Stromal cell of bone marrow (primary cell): ENCODE results near the gene LY86.
A peak's percentile ranks its signal among the peaks of the same experiment; 100 is the strongest.

Source experiments
- DNase-seq: peaks from one replicate; pipeline ENCODE4 v3.0.0-alpha.2; 2012; ENCODE audit warnings: low read depth

Gene LY86

DNA sequence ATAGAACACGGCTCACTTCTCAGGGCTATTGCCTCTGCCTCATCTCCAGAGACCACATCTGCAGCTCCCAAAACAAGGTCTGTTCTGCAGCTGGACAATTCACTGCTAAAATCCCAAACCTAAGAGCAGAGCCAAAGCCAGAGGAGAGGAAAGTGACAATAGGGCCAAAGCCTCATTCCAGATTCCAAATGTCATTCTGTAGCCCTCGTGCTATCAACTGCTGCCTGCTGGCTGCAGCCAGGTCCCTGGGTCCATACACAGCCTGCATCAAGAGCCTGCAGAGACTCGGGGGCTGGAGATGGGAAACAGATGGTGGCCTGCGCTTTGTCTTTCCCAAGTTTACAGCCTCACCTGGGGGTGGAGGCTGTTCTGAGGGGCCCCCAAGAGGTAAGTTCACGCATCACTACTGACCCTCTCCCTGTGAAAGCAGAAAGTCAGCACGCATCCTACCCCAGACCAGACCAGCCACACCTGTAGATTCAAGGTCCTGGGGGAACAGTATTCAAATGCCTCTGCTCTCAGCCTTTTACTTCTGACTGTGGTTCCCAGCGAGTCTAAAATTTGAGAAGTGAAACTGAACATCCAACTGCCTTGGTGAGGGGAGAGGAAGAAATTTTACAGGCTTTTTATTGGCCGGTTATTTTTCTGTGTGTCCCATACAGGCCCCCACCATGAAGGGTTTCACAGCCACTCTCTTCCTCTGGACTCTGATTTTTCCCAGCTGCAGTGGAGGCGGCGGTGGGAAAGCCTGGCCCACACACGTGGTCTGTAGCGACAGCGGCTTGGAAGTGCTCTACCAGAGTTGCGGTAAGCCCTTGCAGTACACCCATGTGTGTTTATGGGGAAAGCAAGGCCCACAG lies at the start of gene LY86:
LY86 (plus strand) TSS at position 657 of the 860 bp plus-strand sequence; CDS start at position 672, 15 bp downstream.
- DNase-seq: no peak

DNA sequence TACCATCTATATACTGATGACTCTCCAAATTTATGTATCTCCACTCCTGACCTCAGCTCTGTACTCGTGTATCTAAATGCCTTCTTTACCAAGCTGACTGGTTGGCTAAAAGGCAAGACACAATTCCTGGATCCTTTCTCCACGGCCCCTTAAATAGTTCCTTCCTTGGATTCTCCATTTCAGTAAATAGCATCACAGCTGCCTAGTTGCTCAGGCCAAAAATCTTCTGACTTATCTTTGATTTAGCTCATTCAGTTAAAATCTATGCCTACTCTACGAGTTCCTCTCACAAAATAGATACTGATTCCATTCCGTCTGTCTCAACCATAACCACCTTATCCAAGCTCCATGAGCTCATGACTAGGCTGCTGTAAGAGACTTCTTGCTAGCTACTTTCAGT lies 49.5 kb upstream of the LY86 start:
- DNase-seq: no peak

DNA sequence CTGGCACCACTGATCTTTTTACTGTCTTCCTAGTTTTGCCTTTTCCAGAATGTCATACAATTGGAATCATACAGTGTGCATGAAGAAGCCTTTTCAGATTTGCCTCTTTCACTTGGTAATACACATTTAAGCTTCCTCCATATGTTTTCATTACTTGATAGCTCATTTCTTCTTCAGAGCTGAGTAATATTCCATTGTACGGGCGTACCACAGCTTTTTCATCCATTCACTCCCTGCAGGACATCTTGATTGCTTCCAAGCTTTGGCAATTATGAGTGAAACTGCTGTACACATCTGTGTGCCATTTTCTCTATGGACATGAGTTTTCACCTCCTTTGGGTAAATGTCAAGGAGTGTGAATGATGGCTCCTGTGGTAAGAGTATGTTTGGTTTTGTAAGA lies 46.2 kb upstream of the LY86 start:
- DNase-seq: no peak

DNA sequence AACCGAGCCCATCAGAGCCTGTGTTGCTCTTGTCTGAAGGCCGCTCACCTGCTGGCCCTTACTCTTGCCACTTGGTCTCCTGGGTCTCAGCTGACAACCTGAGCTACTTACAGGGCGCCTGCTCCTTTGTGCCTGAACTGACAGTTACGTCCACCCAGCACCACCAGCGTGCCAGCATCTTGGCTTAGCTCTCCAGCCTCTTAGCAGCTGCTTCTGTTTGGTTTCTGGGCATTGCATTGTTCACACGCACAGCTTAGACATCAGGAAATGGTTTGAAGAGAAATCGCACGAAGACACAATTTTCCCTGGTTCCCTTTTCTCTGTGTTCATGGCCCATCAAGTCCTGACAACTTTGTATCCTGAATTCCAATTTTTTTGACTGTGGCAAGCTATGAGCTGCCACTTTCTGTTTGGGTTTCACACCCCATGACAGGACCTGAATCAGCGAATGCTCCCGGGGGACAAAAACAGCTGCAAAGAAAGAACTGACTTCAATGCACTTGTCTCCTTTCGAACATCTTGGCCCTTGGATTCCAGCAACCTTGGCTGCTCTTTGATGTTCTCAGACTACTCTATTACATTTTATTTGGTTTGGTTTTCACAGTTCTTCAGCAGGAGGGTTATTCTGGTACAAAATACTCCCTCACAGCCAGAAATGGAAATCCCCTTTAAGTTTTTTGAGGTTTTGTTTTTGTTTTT lies 45.2 kb upstream of the LY86 start:
- no peak for DNase-seq

DNA sequence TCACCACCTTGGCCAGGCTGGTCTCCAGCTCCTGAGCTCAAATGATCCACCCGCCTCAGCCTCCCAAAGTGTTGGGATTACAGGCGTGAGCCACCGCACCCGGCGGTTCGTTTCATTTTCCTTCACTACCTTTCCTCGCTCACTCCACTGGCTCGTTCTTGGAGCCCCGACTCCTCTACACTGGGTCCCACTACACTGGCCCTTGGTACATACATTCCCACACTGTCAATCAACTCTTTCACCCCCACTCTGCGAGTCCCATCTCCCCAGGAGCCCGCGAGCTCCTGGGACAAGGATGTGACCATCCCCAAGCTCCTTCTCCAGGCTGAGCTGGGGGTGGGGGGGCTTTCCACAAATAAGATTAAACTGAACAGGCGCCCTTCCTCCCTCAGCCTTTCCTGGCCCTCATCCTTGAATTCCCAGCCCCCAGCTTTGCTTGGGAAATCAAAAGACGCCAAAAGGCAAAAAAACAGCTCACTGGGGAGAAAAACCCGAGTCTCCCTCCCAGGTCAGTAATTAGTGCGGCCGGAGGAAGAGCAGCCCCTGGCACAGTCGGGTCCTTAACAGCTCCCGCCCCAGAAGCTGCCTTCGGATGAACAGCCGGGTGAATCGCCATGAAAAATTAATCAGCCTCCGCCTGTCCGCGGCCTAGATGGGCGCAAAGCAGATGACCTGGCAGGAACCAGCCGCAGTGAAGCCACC lies 42.8 kb upstream of the LY86 start:
- DNase-seq: no peak

DNA sequence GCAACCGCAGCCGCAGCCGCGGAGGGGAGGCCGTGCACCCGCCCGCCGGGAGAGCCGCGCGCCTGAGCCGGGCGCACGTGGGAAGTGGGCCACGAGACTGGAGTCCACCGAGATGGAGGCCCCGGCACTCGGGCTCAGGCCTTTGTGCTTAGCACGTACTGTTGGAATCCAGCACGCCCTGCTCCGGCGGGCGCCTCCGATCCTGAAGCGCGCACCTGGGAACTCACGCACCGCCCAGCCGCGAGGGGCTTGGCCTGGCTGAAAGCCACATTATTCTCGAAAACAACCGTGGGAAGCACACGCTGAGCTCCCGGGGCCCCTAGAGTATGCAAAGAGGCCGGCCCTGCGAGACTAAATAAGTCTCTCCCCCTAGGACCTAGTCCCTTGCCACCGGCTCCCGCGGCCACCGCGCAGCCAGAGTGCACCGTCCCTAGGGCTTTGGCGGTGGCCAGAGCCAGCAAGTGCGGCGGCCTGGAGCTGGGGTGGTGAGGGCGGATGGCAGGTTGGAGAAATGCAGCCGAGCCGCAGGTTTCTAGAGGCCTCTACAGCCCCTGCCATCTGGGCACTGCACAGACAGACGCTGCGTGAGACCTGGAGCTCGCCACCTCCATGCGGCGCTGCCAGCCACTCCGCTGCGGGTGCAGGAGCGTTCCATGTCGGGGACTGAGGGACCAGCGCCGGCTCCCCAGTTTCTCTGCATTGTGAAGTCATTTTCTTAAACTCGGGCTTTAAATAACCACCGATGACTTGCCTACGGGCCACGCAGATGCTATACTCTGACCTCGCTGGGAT lies 42.0 kb upstream of the LY86 start:
- DNase-seq: no peak

DNA sequence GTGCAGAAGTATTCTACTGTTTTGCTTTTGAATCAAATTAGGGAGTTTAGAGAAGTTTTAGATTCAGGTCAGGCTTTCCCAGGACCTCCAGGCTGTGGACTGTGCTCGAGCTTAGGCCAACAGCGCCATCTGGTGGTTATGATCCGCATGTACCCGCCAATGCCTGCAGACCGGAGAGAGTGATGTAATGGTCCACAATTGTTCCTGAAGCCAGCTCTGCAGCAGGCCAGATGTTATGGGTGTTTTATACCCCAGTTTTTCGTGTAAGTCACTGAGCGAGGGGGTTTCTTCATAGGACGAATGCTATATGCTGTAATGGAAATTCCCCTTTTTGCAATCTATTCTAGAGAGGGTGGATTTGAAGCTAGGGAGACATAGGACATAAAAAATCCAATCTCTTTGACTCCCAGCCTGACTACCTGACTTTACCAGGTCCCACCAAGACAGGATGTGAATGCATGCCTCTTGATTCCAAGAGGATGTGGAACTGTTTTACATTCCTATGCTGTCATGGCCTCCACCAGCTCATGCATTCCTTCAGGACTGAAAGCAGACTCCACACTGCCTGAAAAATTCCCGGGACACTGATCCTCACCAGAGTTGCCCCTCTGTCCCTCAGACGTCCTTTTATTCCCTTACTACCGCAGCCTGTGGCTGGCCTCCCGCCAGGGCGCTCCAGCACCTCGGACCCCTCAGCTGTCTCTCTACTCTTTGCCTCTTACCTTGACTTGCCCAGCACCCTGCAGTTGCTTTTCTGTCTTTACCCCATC lies 41.2 kb upstream of the LY86 start:
- DNase-seq: peak; percentile 68

DNA sequence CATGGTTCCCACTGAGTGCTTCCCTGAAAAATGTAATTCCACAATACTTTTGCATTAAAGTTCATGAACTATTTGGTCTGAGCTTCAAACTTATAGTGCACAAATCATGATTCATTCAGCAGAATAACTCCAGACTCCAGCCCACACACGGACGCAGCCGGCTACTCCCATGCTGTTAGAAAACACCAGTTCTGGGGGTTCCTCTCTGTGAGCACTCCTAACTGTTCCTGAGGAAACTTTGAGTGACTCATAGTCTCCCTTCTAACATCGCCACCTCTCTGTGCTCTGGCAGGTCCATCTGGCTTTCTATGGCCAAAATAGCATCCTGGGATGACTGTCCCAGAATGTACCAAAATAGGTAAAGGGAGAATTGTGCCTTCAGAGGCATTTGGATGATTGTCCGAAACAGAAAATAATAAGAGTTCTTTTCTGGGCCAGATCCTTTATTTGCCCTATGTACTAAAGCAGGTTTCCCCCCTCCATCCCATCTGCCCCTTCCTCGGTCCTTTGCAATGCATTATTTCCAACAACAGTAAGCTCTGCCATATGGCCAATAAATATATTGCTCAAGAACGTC lies 32.3 kb upstream of the LY86 start:
- no peak for DNase-seq

DNA sequence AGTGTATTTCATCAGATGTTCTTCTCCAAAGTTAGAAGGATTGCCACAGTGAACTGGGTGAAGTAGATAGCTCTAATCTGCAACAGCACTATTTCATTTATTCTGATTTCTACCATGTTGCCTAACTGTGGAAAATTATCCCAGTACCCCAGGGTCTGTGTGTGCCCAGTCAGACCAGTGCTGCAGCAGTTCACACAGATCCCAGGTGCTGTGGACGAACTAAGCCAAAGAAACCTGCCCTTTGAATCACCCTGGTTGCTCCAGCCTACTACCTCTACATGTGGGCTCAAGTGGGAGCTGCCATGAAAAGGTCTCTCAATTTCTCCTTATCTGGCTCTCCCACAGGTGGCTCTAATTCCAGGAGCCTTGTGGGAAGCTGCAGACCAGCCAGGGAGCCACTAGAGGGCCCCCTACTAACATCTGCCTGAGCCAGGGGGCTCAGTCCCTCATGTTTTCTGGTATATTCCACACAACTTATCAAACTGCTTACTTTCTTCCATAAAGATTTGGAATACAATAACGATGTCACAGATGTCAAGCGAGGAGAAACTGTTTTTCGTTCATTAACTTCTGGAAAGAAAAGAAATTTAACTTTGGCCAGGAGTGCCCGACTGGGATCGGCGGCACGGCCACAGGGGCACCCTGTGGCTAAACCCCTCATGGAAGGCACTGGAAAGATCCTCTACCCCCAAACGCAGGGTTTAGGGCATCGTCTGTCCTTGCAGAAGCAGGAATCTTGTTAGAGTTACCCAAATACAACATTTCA lies 31.6 kb upstream of the LY86 start:
- DNase-seq: no peak

DNA sequence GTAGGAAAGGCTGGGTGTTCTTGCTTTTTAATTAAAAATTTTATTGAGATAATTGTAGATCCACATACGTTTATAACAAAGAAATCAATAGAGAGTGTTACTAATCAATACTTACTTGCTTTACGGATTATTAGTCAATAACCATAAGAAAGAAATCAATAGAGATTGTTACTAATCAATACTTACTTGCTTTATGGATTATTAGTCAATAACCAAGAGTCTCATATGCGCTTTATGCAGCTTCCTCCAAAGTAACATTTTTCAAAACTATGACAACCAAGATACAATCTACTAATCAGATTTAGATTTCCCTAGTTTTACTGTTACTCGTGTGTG lies 31.0 kb upstream of the LY86 start:
- DNase-seq: no peak

DNA sequence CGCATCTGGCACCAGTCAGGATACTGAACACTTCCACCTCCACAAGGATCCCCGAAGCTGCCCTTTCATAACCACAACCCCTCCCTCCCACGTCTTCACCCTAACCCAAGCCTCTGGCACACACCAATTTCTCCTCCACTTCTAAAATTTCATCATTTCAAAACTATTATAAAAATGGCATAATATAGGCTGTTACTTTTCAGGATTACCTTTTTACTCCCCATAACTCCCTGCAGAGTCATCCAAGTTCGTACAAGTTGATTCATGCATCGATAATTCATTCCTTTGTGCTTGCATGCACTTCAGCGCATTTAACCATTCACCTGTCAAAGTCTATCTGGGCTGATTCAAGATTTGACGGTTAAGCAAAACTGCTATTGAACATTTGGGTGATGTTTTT lies 30.6 kb upstream of the LY86 start:
- no peak for DNase-seq

DNA sequence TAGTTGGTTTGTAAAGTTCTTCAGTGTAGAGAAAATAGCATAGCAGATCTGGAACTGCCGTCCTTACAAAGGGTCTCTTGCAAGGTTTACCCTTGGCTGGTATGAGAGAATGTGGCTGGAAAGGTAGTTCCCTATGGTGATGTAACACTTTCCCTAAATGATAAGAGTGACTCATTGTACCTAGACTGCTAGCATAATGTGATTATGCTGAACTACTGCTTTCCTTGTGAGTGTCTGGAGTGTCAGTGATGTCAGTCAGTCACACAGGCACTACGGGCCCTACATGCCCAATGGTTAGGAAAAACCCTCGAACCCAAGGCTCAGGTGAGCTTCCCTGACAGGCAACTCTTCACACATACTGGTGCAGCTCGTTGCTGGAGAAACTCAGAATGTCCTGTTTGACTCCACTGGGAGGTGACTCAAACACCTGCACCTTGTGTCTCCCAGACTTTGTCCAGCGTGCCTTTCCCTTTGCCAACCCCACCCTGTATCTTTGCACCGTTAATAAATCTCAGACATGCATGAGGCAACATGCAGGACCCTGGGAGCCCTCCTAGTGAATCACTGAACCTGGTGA lies 28.4 kb upstream of the LY86 start:
- no peak for DNase-seq

DNA sequence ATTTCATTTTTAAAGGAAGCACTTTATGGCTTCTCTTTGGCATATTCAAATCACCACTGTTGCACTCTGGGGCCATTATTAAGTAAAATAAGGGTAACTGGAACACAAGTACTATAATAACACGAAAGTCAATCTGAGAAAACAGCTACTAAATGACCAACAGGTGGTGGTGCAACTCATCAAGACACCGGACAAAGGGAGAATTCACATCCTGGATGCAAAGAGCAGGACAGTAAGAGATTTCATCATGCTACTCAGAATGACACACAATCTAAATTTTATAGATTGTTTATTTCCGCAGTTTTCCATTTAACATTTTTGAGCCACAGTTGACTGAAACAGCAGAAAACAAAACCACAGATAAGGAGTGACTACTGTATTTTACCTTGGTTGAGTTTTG lies 27.6 kb upstream of the LY86 start:
- DNase-seq: no peak

DNA sequence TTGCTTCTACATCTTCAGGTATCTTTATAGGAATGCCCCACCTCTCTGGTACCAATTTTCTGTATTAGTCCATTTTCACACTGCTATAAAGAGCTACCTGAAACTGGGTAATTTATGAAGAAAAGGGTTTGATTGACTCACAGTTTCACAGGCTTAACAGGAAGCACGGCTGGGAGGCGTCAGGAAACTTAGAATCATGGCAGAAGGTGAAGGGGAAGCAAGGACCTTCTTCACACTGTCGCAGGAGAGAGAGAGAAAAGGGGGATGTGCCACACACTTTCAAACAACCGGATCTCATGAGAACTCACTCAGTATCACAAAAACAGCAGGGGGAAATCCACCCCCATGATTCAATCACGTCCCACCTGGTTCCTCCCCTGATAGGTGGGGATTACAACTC lies 24.4 kb upstream of the LY86 start:
- DNase-seq: no peak

DNA sequence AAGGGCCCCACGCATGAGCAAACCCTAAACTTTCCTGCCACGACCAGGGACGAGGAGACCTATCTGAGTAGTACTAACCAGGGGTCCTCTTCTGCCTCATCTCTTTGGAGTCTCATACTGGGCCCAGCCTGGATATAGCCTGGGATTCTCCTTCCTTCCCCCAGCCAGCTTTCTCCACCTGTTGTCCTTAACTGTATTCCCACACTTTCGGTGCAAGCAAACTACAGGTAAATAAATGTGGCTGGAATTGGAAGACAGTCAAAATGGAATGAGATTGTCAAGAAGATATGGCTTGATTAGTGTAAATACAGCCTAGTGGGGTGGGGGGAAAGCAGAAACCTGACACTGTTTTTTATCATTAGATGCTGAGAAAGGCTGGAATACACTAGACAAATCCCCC lies 23.5 kb upstream of the LY86 start:
- no peak for DNase-seq

DNA sequence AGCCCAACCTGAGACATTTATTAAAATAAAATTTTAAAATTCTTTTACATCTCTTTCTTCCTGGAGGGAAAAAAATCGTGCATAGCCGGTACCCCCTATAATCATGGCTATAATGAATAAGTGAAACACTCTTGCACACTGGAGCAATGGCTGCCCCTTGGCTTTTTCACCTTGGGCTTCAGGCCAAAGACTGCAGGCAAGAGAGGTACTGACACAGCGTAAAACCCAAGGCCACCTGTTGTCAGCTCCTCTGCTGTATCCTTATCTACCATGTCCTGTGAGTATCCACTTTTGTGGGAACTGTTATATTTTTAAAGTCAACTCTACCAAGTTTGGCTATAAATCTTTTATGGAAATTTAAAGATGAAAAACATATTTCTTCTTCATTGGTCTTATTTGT lies 23.0 kb upstream of the LY86 start:
- no peak for DNase-seq

DNA sequence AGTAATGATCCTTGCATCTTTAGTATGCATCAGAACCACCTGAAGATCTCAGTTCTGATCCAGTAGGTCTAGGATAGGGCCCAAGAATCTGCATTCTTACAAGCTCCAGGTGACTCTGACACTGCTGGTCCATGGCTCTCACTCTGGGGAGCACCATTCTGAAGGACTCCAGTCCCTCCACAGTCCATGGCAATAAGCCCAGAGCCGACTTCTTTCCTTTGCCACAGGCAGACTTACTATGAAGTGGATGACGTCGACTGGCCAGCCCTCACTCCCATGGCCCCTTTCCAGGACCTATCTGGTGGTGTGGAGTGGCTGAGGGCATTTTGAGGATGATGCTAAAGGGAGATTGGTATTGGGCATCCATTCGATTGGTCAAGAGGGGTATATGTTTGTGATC lies 21.8 kb upstream of the LY86 start:
- no peak for DNase-seq

DNA sequence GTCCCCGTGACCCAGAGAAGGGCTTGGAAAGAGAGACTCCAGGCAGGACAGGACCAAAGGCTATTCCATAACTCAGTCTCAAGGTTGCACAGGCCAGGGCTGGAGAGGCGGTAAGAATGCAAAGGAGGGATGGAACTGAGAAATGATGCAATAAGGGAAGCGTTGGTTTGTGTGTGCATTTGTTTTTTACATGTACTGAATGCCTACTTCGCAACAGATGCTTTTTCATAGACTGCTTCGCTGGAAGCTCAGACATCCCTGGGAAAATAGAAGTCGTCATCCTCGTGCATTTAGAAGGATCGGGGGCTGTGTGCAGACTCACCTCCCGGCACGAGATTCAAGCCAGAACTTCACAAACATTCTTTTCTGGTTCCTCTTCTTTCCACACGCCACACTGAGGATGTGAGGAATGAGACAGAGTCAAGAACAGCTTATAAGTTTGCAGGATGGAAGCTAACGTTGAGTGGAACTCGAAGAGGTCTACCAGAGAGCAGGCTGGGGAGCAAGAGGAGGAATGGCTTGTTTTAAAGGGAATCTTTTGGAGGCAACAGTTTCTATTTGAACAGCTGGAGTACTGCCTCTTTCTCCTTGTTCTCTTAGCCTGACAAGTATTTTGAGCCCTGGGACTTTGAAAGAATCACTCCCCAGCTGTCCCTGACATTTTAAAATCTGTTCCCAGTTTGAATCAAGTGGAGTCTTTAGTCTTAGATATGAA lies 19.3 kb upstream of the LY86 start:
- DNase-seq: no peak

DNA sequence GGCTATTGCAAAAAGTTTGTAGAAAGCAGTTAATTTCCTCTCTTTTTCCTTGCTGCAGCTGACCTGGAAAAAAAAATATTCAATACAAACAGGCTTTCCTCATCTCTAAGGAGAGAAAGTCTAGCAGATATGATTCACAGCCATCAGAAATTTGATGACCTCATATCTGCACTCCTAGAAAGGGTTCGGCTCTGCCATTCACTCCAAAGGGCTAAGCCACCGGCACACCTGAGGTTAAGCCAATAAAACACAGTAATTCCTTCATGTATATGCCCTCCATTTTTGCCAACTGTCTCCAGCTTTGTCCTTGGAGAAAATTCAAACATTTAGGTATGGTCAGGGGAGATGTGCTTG lies 18.7 kb upstream of the LY86 start:
- no peak for DNase-seq
